Nephron progenitor cell (in vitro differentiated cells): ENCODE results near the gene TRAPPC6A.
"Not testable (repeated sequence)": the region's sequence is repeated elsewhere in the genome, so short reads cannot be mapped to it uniquely, and the experiment has no call there.

Experiments
- DNase-seq: peaks from one replicate; pipeline ENCODE4 v3.0.0; 2021
- H3K27ac Mint-ChIP-seq: 2 replicates; pipeline ENCODE4 v1.8.0; 2021; ENCODE audit warnings: mild to moderate bottlenecking, moderate library complexity, mixed read lengths
- H3K27me3 Mint-ChIP-seq: 2 replicates; pipeline ENCODE4 v1.8.0; 2021; ENCODE audit warnings: mild to moderate bottlenecking, low read depth, mixed read lengths; ENCODE audit not compliant: poor library complexity
- H3K36me3 Mint-ChIP-seq: 2 replicates; pipeline ENCODE4 v1.8.0; 2021; ENCODE audit warnings: low read depth, mixed read lengths
- H3K4me1 Mint-ChIP-seq: 2 replicates; pipeline ENCODE4 v1.8.0; 2021; ENCODE audit warnings: mixed read lengths
- H3K4me3 Mint-ChIP-seq: 2 replicates; pipeline ENCODE4 v1.8.0; 2021; ENCODE audit warnings: mild to moderate bottlenecking, moderate library complexity, mixed read lengths
- H3K9me3 Mint-ChIP-seq: 2 replicates; pipeline ENCODE4 v1.8.0; 2021; ENCODE audit warnings: mild to moderate bottlenecking, moderate library complexity, mixed read lengths
- CTCF ChIP-seq: fragments of 200-600 bp; sonication (generic); IDR thresholded peaks from 2 replicates; pipeline ENCODE4 v1.5.0; 2021; ENCODE audit warnings: antibody characterized with exemption

The TRAPPC6A gene

DNA sequence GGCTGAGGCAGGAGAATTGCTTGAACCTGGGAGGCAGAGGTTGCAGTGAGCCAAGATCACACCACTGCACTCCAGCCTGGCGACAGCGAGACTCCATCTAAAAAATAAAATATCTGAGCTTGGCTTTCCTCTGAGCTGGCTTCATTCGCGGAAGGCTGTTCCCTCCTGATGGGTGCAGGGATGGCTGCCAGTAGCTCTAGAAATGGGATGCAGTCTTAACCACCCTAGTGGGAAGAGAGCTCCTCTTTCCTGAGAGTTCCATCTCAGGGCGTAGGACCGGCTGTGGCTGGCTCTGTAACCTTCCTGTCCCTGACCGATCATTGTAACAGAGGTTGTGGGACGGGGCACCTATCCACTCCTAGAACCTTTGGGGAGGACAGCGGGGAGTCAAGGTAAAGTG, 52.7 kb downstream of the TRAPPC6A start:
- H3K36me3 Mint-ChIP-seq: no peaks in the 10 kb centered on the region
- no peak overlapping the region for H3K4me3 Mint-ChIP-seq
- no peak for TF ChIP-seq CTCF
- no peak for DNase-seq
- H3K4me1 Mint-ChIP-seq: peaks cover 22% of the 10 kb centered on the region
- no peak overlapping the region for H3K27ac Mint-ChIP-seq
- H3K27me3 Mint-ChIP-seq: peaks cover 5% of the 10 kb centered on the region
- H3K9me3 Mint-ChIP-seq: no peaks in the 10 kb centered on the region

DNA sequence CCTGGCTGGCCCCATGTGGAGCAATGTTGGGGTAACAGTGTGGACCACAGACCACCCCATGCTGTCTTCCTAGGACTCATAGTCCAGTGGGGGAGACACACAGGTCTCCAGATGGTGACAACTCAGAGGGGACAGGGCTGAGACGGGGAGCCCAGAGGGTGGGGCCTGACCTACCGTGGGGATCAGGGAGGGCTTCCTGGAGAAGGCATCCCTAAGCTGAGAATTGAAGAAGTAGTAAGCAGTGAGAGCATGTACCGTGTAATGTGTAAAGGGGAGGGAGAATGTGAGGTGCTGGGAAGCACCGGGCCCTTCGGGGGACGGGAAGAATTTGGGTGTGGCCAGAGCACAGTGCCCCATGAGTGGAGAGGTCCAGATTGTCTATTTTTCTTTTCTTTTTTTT, 54.0 kb downstream of the TRAPPC6A start:
- Mint-ChIP-seq H3K4me3 (no peak overlapping the region), H3K27ac (peak overlapping the region; percentile 92), H3K36me3 (no peaks in the 10 kb centered on the region), H3K9me3 (no peaks in the 10 kb centered on the region), H3K27me3 (peaks cover 4% of the 10 kb centered on the region), H3K4me1 (peaks cover 18% of the 10 kb centered on the region)
- no peak for DNase-seq
- TF ChIP-seq CTCF: no peak

GRCh38 chr19:45123440-45123850, 54.6 kb downstream of the TRAPPC6A start:
- Mint-ChIP-seq H3K4me1 (peaks cover 18% of the 10 kb centered on the region), H3K9me3 (no peaks in the 10 kb centered on the region), H3K4me3 (no peak overlapping the region), H3K27ac (no peak overlapping the region), H3K27me3 (peaks cover 3% of the 10 kb centered on the region), H3K36me3 (no peaks in the 10 kb centered on the region)
- TF ChIP-seq CTCF: no peak
- no peak for DNase-seq

DNA sequence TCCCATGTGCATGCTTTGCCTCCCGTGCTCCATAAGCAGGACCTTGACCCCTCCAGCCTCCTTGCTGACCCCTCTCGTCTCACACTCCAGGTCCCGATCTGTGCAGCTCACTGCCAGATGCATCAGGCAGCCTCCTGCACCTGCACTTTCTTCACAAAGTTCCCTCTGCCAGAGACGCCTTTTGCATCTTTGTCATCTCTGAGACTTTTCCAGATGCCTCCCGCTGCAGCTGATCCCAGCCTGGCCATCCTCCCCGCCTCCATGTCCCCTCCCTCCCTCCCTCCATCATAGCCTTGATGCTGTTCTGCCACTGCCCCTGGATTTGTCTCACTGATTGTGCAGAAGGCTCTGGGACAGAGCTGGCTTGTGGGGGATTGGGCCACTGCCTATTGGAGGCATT, 55.2 kb downstream of the TRAPPC6A start:
- no peaks in the 10 kb centered on the region for H3K36me3 Mint-ChIP-seq
- no peak for TF ChIP-seq CTCF
- no peak overlapping the region for H3K4me3 Mint-ChIP-seq
- no peak for DNase-seq
- H3K4me1 Mint-ChIP-seq: peaks cover 22% of the 10 kb centered on the region
- peaks cover 3% of the 10 kb centered on the region for H3K27me3 Mint-ChIP-seq
- no peaks in the 10 kb centered on the region for H3K9me3 Mint-ChIP-seq
- peak overlapping the region; percentile 50 for H3K27ac Mint-ChIP-seq

- no peak for DNase-seq
- Mint-ChIP-seq H3K4me1 (peaks cover 29% of the 10 kb centered on the region), H3K9me3 (no peaks in the 10 kb centered on the region), H3K27ac (no peak overlapping the region), H3K36me3 (no peaks in the 10 kb centered on the region), H3K4me3 (no peak overlapping the region), H3K27me3 (peaks cover 3% of the 10 kb centered on the region)
- no peak for TF ChIP-seq CTCF
Observed at GRCh38 chr19:45121827-45122345, 56.2 kb downstream of the TRAPPC6A start.

DNA sequence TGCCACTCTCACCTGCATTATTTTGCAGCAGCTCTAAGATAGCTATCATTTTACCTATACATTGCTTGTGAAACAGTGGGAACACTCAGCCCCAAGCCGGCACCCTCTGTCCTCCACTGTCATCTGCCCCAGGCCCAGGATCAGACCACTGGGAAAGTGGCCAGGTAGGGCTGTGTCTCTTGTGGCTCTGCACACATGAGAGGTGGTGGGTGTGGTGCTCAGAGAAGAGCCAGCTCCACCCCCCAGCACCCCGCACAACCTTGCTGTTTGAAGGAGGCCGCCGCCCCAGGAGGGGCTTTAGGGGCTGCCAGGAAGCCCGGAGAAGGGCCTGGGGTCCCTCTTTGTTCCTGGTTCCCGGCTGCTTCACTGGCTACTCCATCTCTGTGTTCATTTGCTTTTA, 58.5 kb downstream of the TRAPPC6A start:
- H3K27ac Mint-ChIP-seq: no peak overlapping the region
- peaks cover 3% of the 10 kb centered on the region for H3K27me3 Mint-ChIP-seq
- H3K4me3 Mint-ChIP-seq: no peak overlapping the region
- H3K4me1 Mint-ChIP-seq: peaks cover 40% of the 10 kb centered on the region
- H3K36me3 Mint-ChIP-seq: no peaks in the 10 kb centered on the region
- no peaks in the 10 kb centered on the region for H3K9me3 Mint-ChIP-seq
- TF ChIP-seq CTCF: no peak
- DNase-seq: no peak

- not testable (repeated sequence) for DNase-seq, H3K36me3 Mint-ChIP-seq, H3K9me3 Mint-ChIP-seq, H3K27ac Mint-ChIP-seq, H3K27me3 Mint-ChIP-seq, H3K4me3 Mint-ChIP-seq
- peaks cover 38% of the 10 kb centered on the region for H3K4me1 Mint-ChIP-seq
Observed at GRCh38 chr19:45118591-45119355, 59.3 kb downstream of the TRAPPC6A start.
